ENCODE measurements around the gene LPIN3. TPM values are rescaled to one million over a fixed set of nuclear protein-coding genes. Genes with fewer than 3 reads are reported as not detected.
A peak's percentile ranks its signal among the peaks of the same experiment; 100 is the strongest.

The LPIN3 gene
- total RNA-seq, 1 donor from 2014 or later = 26.9 TPM

GRCh38 chr20:41317546-41318270 is 22.9 kb upstream of the LPIN3 start, which contains the start of gene ZHX3:
Gene ZHX3 (minus strand): TSS chr20:41317731. CDS start chr20:41204916, 112,815 bp downstream.
- intact Hi-C loops (cut with DNase I) = loop anchor here (5.0 kb wide), 3 partner anchors 70 to 180 kb away; partner anchors contain the start of gene PLCG1
- peak; percentile 97 for DNase-seq (ENCODE audit: low spot score)

- intact Hi-C loops (cut with DNase I) = loop anchor here (5.0 kb wide), 3 partner anchors 71 to 181 kb away; partner anchors contain the start of gene PLCG1
- DNase-seq (ENCODE audit: low spot score) = no peak
Measured at GRCh38 chr20:41318271-41318649, 22.4 kb upstream of the LPIN3 start.

GRCh38 chr20:41320441-41320840 is 20.2 kb upstream of the LPIN3 start:
- DNase-seq (ENCODE audit: low spot score) = no peak
- intact Hi-C loops (cut with DNase I) = no loop called here

GRCh38 chr20:41320976-41321375 is 19.6 kb upstream of the LPIN3 start:
- no peak for DNase-seq (ENCODE audit: low spot score)
- intact Hi-C loops (cut with DNase I) = no loop called here

GRCh38 chr20:41327178-41327577 is 13.4 kb upstream of the LPIN3 start:
- intact Hi-C loops (cut with DNase I) = no loop called here
- DNase-seq (ENCODE audit: low spot score) = no peak

GRCh38 chr20:41329435-41330342 is 10.9 kb upstream of the LPIN3 start:
- intact Hi-C loops (cut with DNase I) = no loop called here
- peak; percentile 84 for DNase-seq (ENCODE audit: low spot score)

- intact Hi-C loops (cut with DNase I) = no loop called here
- peak; percentile 74 for DNase-seq (ENCODE audit: low spot score)
Measured at GRCh38 chr20:41330343-41330720, 10.3 kb upstream of the LPIN3 start.

GRCh38 chr20:41330941-41331340 is 9.7 kb upstream of the LPIN3 start:
- DNase-seq (ENCODE audit: low spot score) = no peak
- intact Hi-C loops (cut with DNase I) = no loop called here

GRCh38 chr20:41331731-41332130 is 8.9 kb upstream of the LPIN3 start:
- DNase-seq (ENCODE audit: low spot score) = no peak
- intact Hi-C loops (cut with DNase I) = no loop called here

GRCh38 chr20:41334036-41334435 is 6.6 kb upstream of the LPIN3 start:
- intact Hi-C loops (cut with DNase I) = no loop called here
- no peak for DNase-seq (ENCODE audit: low spot score)

- peak; percentile 71 for DNase-seq (ENCODE audit: low spot score)
- intact Hi-C loops (cut with DNase I) = loop anchor here (5.0 kb wide), 2 partner anchors 87 to 102 kb away; no protein-coding TSS in a partner anchor
Measured at GRCh38 chr20:41334443-41335421, 5.9 kb upstream of the LPIN3 start.

GRCh38 chr20:41335591-41335990 is 5.0 kb upstream of the LPIN3 start:
- intact Hi-C loops (cut with DNase I) = loop anchor here (5.0 kb wide), 2 partner anchors 88 to 103 kb away; no protein-coding TSS in a partner anchor
- DNase-seq (ENCODE audit: low spot score) = no peak

- intact Hi-C loops (cut with DNase I) = loop anchor here (5.0 kb wide), 2 partner anchors 90 to 105 kb away; no protein-coding TSS in a partner anchor
- DNase-seq (ENCODE audit: low spot score) = peak; percentile 70
Measured at GRCh38 chr20:41336711-41337492, 3.7 kb upstream of the LPIN3 start.

- DNase-seq (ENCODE audit: low spot score) = peak; percentile 89
- intact Hi-C loops (cut with DNase I) = loop anchor here (1.0 to 10.0 kb wide), 6 partner anchors 71 to 355 kb away; no protein-coding TSS in a partner anchor
Measured at GRCh38 chr20:41339957-41340326, 679 bp upstream of the LPIN3 start.

GRCh38 chr20:41342474-41343464 is 2.1 kb downstream of the LPIN3 start:
- intact Hi-C loops (cut with DNase I) = loop anchor here (10.0 kb wide), 1 partner anchor 352 kb away; no protein-coding TSS in a partner anchor
- DNase-seq (ENCODE audit: low spot score) = no peak

GRCh38 chr20:41344477-41344876 is 3.9 kb downstream of the LPIN3 start:
- DNase-seq (ENCODE audit: low spot score) = no peak
- intact Hi-C loops (cut with DNase I) = loop anchor here (10.0 kb wide), 1 partner anchor 350 kb away; no protein-coding TSS in a partner anchor
